Measurements from ENCODE around the gene BACH1. TPM values are rescaled to one million over a fixed set of nuclear protein-coding genes. Genes with fewer than 3 reads are reported as not detected.

The BACH1 gene
- total RNA-seq, 2 donors from 2014 or later = 33.2 to 66.9 TPM

- intact Hi-C loops (cut with DNase I) = no loop called here
- DNase-seq = no peak
Measured at GRCh38 chr21:29321217-29321616, 22.5 kb downstream of the BACH1 start.

GRCh38 chr21:29321932-29322928, 23.5 kb downstream of the BACH1 start:
- Histone ChIP-seq H3K9ac (ENCODE audit: low read depth in 2 of 2, low read length in 2 of 2) (no peak overlapping the region), H3K27ac (no peak overlapping the region), H3K4me1 (no peaks in the 10 kb centered on the region), H3K9me3 (no peaks in the 10 kb centered on the region), H3K36me3 (no peaks in the 10 kb centered on the region), H3K27me3 (no peaks in the 10 kb centered on the region), H3K4me3 (no peak overlapping the region)
- no peak for TF ChIP-seq CTCF (IDR thresholded peaks at IDR 0.05)
- DNase-seq = no peak
- intact Hi-C loops (cut with DNase I) = no loop called here

More at GRCh38 chr21:29321217-29321616, 22.5 kb downstream of the BACH1 start:
- H3K9me3 ChIP-seq = no peaks in the 10 kb centered on the region
- no peak overlapping the region for H3K27ac ChIP-seq
- no peaks in the 10 kb centered on the region for H3K4me1 ChIP-seq
- no peaks in the 10 kb centered on the region for H3K27me3 ChIP-seq
- H3K9ac ChIP-seq (ENCODE audit: low read depth in 2 of 2, low read length in 2 of 2) = no peak overlapping the region
- no peak for TF ChIP-seq CTCF (IDR thresholded peaks at IDR 0.05)
- H3K4me3 ChIP-seq = no peak overlapping the region
- H3K36me3 ChIP-seq = no peaks in the 10 kb centered on the region

GRCh38 chr21:29323189-29323588, 24.5 kb downstream of the BACH1 start:
- no peak overlapping the region for H3K27ac ChIP-seq
- no peaks in the 10 kb centered on the region for H3K36me3 ChIP-seq
- DNase-seq = no peak
- no peak overlapping the region for H3K4me3 ChIP-seq
- no peaks in the 10 kb centered on the region for H3K4me1 ChIP-seq
- H3K9me3 ChIP-seq = no peaks in the 10 kb centered on the region
- intact Hi-C loops (cut with DNase I) = no loop called here
- H3K9ac ChIP-seq (ENCODE audit: low read depth in 2 of 2, low read length in 2 of 2) = no peak overlapping the region
- no peaks in the 10 kb centered on the region for H3K27me3 ChIP-seq
- TF ChIP-seq CTCF (IDR thresholded peaks at IDR 0.05) = no peak

DNA sequence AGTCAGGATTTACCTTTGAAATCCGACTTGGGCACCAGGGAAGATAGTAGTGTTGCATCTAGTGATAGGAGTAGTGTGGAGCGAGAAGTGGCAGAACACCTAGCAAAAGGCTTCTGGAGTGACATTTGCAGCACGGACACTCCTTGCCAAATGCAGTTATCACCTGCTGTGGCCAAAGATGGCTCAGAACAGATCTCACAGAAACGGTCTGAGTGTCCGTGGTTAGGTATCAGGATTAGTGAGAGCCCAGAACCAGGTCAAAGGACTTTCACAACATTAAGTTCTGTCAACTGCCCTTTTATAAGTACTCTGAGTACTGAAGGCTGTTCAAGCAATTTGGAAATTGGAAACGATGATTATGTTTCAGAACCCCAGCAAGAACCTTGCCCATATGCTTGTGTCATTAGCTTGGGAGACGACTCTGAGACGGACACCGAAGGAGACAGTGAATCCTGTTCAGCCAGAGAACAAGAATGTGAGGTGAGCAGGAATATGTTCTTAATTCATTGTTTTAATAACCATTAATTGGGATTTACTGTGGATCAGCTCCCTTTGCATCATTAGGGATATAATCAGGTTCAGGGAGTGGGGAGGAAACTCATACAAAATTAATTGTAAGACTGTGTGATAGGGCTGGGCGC, 28.3 kb downstream of the BACH1 start:
- Histone ChIP-seq H3K36me3 (no peaks in the 10 kb centered on the region), H3K4me1 (no peaks in the 10 kb centered on the region), H3K27me3 (no peaks in the 10 kb centered on the region), H3K4me3 (no peak overlapping the region), H3K27ac (no peak overlapping the region), H3K9me3 (no peaks in the 10 kb centered on the region), H3K9ac (ENCODE audit: low read depth in 2 of 2, low read length in 2 of 2) (no peak overlapping the region)
- DNase-seq = no peak
- no peak for TF ChIP-seq CTCF (IDR thresholded peaks at IDR 0.05)
- intact Hi-C loops (cut with DNase I) = no loop called here

- Histone ChIP-seq H3K4me3 (no peak overlapping the region), H3K27me3 (no peaks in the 10 kb centered on the region), H3K36me3 (no peaks in the 10 kb centered on the region), H3K9me3 (no peaks in the 10 kb centered on the region), H3K4me1 (no peaks in the 10 kb centered on the region), H3K27ac (no peak overlapping the region), H3K9ac (ENCODE audit: low read depth in 2 of 2, low read length in 2 of 2) (no peak overlapping the region)
- TF ChIP-seq CTCF (IDR thresholded peaks at IDR 0.05) = no peak
- DNase-seq = no peak
- intact Hi-C loops (cut with DNase I) = no loop called here
Measured at GRCh38 chr21:29329406-29329805, 30.7 kb downstream of the BACH1 start.

Data from colonic mucosa (tissue), 4 donors.